B cell (primary cell): ENCODE measurements around the gene ITLN1. TPM values are rescaled to one million over a fixed set of nuclear protein-coding genes. Genes with fewer than 3 reads are reported as not detected.

Experiments
- ATAC-seq: fragments of 200-7000 bp; cut with Tn5 transposase; one replicate; pipeline ENCODE4 v1.10.0; 2021; ENCODE audit warnings: low read depth, mild to moderate bottlenecking, moderate number of reproducible peaks, moderate library complexity
- CTCF ChIA-PET: fragments of 350-600 bp; sonication (Branson Sonifier 250); formaldehyde crosslinking; loops from one replicate; lab custom pipeline; 2021; ENCODE audit warnings: antibody characterized with exemption, inconsistent platforms; lab: Charles Lee
- POLR2A ChIA-PET: fragments of 350-600 bp; sonication (Branson Sonifier 250); formaldehyde crosslinking; loops from one replicate; lab custom pipeline; 2021; ENCODE audit warnings: antibody characterized with exemption; lab: Charles Lee
- DNase-seq: peaks from one replicate; pipeline ENCODE4 v3.0.0; 2013
- H2AFZ ChIP-seq: 2 replicates; pipeline ENCODE4 v1.6.1; 2012; ENCODE audit warnings: mild to moderate bottlenecking, low read depth, low read length; ENCODE audit not compliant: insufficient read depth, poor library complexity, severe bottlenecking
- H3K27ac ChIP-seq, 2 donors: 1 replicate in 1 of 2; 2 replicates in 1 of 2; pipeline ENCODE4 v1.5.1; 2012 to 2013; ENCODE audit warnings: low read length in 2 of 2, mild to moderate bottlenecking in 2 of 2, moderate library complexity in 1 of 2
- H3K27me3 ChIP-seq, 4 experiments: fragments of 200-600 bp in 1 of 4; sonication (generic) in 1 of 4; replicated peaks in 1 of 4; 1 replicate in 2 of 4; 2 replicates in 2 of 4; pipeline versions ENCODE4 v1.6.1 to v1.7.0; 2013 to 2016; ENCODE audit warnings: low read length in 3 of 4, mild to moderate bottlenecking in 2 of 4, mixed read lengths in 1 of 4, moderate library complexity in 1 of 4; ENCODE audit not compliant: insufficient read depth in 4 of 4, control insufficient read depth in 3 of 4; ENCODE audit errors: control extremely low read depth in 1 of 4
- H3K36me3 ChIP-seq, 2 experiments: replicated peaks in 1 of 2; 1 replicate in 1 of 2; 2 replicates in 1 of 2; pipeline versions ENCODE4 v1.6.1 to v1.7.1; 2013; ENCODE audit warnings: low read length in 1 of 2; ENCODE audit not compliant: insufficient read depth in 2 of 2, control insufficient read depth in 1 of 2; ENCODE audit errors: control extremely low read depth in 1 of 2, extremely low read depth in 1 of 2
- H3K4me1 ChIP-seq, 2 donors: fragments of 200-600 bp in 1 of 2; sonication (generic) in 1 of 2; 1 replicate in 1 of 2; 2 replicates in 1 of 2; pipeline versions ENCODE4 v1.5.1 to v1.6.1; 2013 to 2017; ENCODE audit warnings: low read length in 2 of 2; ENCODE audit not compliant: control insufficient read depth in 2 of 2, insufficient read depth in 2 of 2
- H3K4me2 ChIP-seq: replicated peaks from 2 replicates; pipeline ENCODE3; 2012; ENCODE audit warnings: mild to moderate bottlenecking, low read depth, low read length; ENCODE audit not compliant: poor library complexity, severe bottlenecking
- H3K4me3 ChIP-seq, 5 experiments: fragments of 200-600 bp in 1 of 5; sonication (generic) in 1 of 5; 1 replicate in 3 of 5; 2 replicates in 2 of 5; pipeline versions ENCODE4 v1.5.1 to v1.7.0; 2011 to 2016; ENCODE audit warnings: low read length in 4 of 5, mild to moderate bottlenecking in 4 of 5, low read depth in 2 of 5, control low read depth in 1 of 5, moderate library complexity in 1 of 5; ENCODE audit not compliant: insufficient read depth in 1 of 5; ENCODE audit errors: control extremely low read depth in 1 of 5, extremely low read depth in 1 of 5
- H3K79me2 ChIP-seq: fragments of 200-600 bp; sonication (generic); one replicate; pipeline ENCODE4 v1.6.0; 2016; ENCODE audit warnings: low read length; ENCODE audit not compliant: control insufficient read depth, insufficient read depth
- H3K9ac ChIP-seq: fragments of 200-600 bp; sonication (generic); 2 replicates; pipeline ENCODE4 v1.6.1; 2017; ENCODE audit warnings: mild to moderate bottlenecking, low read length, moderate library complexity
- H3K9me3 ChIP-seq, 3 donors: one replicate each; pipeline versions ENCODE4 v1.6.1 to v1.7.1; 2013; ENCODE audit warnings: low read length in 2 of 3; ENCODE audit not compliant: control insufficient read depth in 2 of 3, insufficient read depth in 1 of 3; ENCODE audit errors: control extremely low read depth in 1 of 3
- H4K20me1 ChIP-seq: 2 replicates; pipeline ENCODE4 v1.6.0; 2012; ENCODE audit warnings: mild to moderate bottlenecking, low read length; ENCODE audit not compliant: insufficient read depth, control insufficient read depth, poor library complexity, severe bottlenecking
- H3K27ac Mint-ChIP-seq: one replicate; pipeline ENCODE4 v1.8.0; 2021; ENCODE audit warnings: mixed read lengths
- H3K27me3 Mint-ChIP-seq: one replicate; pipeline ENCODE4 v1.8.0; 2021; ENCODE audit warnings: mixed read lengths
- H3K4me1 Mint-ChIP-seq: one replicate; pipeline ENCODE4 v1.8.0; 2021; ENCODE audit warnings: mixed read lengths
- H3K4me3 Mint-ChIP-seq: one replicate; pipeline ENCODE4 v1.8.0; 2021; ENCODE audit warnings: mixed read lengths
- H3K9me3 Mint-ChIP-seq: one replicate; pipeline ENCODE4 v1.8.0; 2022; ENCODE audit warnings: mixed read lengths; ENCODE audit not compliant: insufficient read depth
- EZH2 ChIP-seq: IDR thresholded peaks from 2 replicates; pipeline ENCODE4 v1.6.1; 2012; ENCODE audit warnings: borderline replicate concordance, low read depth, mild to moderate bottlenecking, moderate library complexity, low read length; ENCODE audit not compliant: insufficient read depth, poor library complexity, severe bottlenecking
- WGBS: methylation state at CpG from one replicate; pipeline ENCODE4 v1.1.5; 2013; ENCODE audit warnings: missing lambda C conversion rate; ENCODE audit not compliant: insufficient coverage; 5-methylcytosine and 5-hydroxymethylcytosine counted together
- intact Hi-C: fragments of 100-400 bp; cut with micrococcal nuclease; formaldehyde crosslinking; loops from one replicate; pipeline ENCODE4 v1.10.0; 2022
- polyA plus RNA-seq: library from polyadenylated mRNA; depleted of rRNA; stranded (reverse); fragments of >200 nt; gene quantifications from 2 replicates; pipeline ENCODE4 v1.2.3, GENCODE V29; 2012
- total RNA-seq, 2 donors: library from RNA; stranded (reverse); fragments of 120-200 nt in 1 of 2; gene quantifications; 1 replicate in 1 of 2; 2 replicates in 1 of 2; pipeline versions ENCODE4 v1.2.3 to v1.2.4, GENCODE V29; 2013 to 2022
- TF ChIP-seq, protein P1 (sequence below): fragments of 200-600 bp; IDR thresholded peaks from one replicate; pipeline ENCODE4 v1.8.0; 2022; ENCODE audit warnings: antibody characterized with exemption, mild to moderate bottlenecking

ITLN1 gene
- total and polyA plus RNA-seq, 2 donors (not counting 1 experiment from before 2014, with no cell fraction given) = not detected

DNA sequence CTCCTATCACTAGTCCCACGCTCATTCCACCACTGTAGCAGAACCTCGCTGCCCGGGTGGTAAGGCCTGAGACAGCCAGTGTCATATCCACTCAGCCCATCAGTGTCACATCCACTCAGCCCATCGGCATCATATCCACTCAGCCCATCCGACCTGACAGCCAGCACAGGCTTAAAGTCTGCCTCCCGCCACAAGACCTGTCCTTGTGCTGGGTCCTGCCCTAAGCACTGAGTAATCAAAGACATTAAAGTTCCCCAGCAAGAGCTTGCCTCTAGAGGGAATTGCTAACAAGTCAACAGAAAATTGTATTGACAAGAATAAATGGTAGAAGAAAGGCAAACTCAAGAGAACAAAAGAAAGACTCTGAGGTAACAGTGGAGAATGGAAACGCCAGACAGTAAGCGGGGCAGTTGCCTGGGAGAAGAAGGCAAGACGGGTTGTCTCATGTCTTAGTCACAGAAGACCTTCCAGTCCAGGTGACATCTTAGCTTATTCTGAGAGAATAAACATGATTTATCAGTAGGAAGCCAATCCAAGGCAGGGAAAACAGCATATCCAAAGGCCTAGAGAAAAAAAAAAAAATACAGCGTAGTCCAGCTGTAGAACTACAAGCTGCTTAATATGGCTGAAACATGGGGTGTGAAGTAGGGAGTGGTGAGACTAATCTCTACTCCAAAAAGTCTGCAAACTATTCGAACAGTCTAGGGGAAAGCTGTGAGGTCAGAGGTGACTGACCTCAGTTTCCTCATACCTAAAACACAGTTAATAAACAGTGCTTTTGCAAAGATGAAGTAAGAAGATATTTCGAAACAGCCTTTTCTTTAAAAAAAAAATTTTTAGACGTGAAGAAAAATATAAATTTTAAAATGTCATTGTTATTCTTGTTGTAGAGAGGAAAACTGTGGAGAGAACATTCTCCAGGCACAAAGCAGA, 1.1 kb downstream of the ITLN1 start:
- Histone ChIP-seq H3K79me2 (no peaks in the 10 kb centered on the region), H3K36me3 (no peaks in the 10 kb centered on the region), H3K9me3 (no peaks in the 10 kb centered on the region), H3K4me3 (no peak overlapping the region), H3K27ac (no peak overlapping the region), H3K4me1 (no peaks in the 10 kb centered on the region), H3K27me3 (no peaks in the 10 kb centered on the region), H3K9ac (no peak overlapping the region), H2AFZ (no peak overlapping the region), H4K20me1 (no peaks in the 10 kb centered on the region), H3K4me2 (no peak overlapping the region)
- 98% methylated on average over 7 of the region's 13 CpGs for whole genome bisulfite sequencing
- Mint-ChIP-seq H3K4me1 (no peaks in the 10 kb centered on the region), H3K27me3 (peaks cover 4% of the 10 kb centered on the region), H3K9me3 (no peaks in the 10 kb centered on the region), H3K27ac (no peak overlapping the region), H3K4me3 (no peak overlapping the region)
- CTCF ChIA-PET = interaction anchor here (1.0 to 1.7 kb wide), 2 partner anchors 70 to 108 kb away, joined by 4 to 5 read pairs; no protein-coding TSS in a partner anchor
- ATAC-seq (no peak), DNase-seq (no peak)
- intact Hi-C loops = loop anchor here (10.0 kb wide), 1 partner anchor 49 kb away; no protein-coding TSS in a partner anchor
- POLR2A ChIA-PET = no interaction called here
- TF ChIP-seq EZH2 = no peak
- TF ChIP-seq, protein P1, sequence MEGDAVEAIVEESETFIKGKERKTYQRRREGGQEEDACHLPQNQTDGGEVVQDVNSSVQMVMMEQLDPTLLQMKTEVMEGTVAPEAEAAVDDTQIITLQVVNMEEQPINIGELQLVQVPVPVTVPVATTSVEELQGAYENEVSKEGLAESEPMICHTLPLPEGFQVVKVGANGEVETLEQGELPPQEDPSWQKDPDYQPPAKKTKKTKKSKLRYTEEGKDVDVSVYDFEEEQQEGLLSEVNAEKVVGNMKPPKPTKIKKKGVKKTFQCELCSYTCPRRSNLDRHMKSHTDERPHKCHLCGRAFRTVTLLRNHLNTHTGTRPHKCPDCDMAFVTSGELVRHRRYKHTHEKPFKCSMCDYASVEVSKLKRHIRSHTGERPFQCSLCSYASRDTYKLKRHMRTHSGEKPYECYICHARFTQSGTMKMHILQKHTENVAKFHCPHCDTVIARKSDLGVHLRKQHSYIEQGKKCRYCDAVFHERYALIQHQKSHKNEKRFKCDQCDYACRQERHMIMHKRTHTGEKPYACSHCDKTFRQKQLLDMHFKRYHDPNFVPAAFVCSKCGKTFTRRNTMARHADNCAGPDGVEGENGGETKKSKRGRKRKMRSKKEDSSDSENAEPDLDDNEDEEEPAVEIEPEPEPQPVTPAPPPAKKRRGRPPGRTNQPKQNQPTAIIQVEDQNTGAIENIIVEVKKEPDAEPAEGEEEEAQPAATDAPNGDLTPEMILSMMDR = no peak

DNA sequence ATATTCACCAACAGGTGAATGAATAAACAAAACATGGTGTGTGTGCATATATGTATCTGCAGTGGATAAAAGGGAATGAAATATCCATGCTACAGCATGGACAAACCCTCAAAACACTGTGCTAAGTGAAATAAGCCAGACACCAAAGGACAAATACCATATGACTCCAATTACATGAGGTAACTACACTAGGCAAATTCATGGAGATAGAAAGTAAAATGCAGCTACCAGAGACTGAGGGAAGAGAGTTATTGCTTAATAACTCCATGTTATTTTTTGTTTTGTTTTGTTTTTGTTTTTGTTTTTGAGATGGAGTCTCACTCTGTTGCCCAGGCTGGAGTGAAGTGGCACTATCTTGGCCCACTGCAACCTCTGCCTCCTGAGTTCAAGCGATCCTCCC, 2.4 kb downstream of the ITLN1 start:
- Histone ChIP-seq H3K4me3 (no peak overlapping the region), H3K36me3 (no peaks in the 10 kb centered on the region), H3K4me2 (no peak overlapping the region), H3K4me1 (no peaks in the 10 kb centered on the region), H2AFZ (no peak overlapping the region), H3K9ac (no peak overlapping the region), H3K9me3 (no peaks in the 10 kb centered on the region), H3K27me3 (no peaks in the 10 kb centered on the region), H4K20me1 (no peaks in the 10 kb centered on the region), H3K79me2 (no peaks in the 10 kb centered on the region), H3K27ac (no peak overlapping the region)
- no CpG with 5 or more reads among the region's 1 CpG for WGBS
- Mint-ChIP-seq H3K27ac (no peak overlapping the region), H3K27me3 (peaks cover 3% of the 10 kb centered on the region), H3K9me3 (no peaks in the 10 kb centered on the region), H3K4me1 (no peaks in the 10 kb centered on the region), H3K4me3 (no peak overlapping the region)
- ATAC-seq = no peak
- TF ChIP-seq, protein P1 = no peak
- TF ChIP-seq EZH2 = no peak
- ChIA-PET POLR2A (no interaction called here), CTCF (interaction anchor here (1.0 kb wide), 1 partner anchor 207 kb away, joined by 3 read pairs; no protein-coding TSS in a partner anchor)
- intact Hi-C loops = loop anchor here (10.0 kb wide), 1 partner anchor 48 kb away; no protein-coding TSS in a partner anchor
- no peak for DNase-seq
